GM23248 (cell line): ENCODE results near the gene LUM. TPM values are rescaled to one million over a fixed set of nuclear protein-coding genes. Genes with fewer than 3 reads are reported as not detected.

Experiments
- DNase-seq: peaks from one replicate; pipeline ENCODE4 v3.0.0-alpha.2; 2015
- H2AFZ ChIP-seq: fragments of 200-600 bp; sonication (generic); 2 replicates; pipeline ENCODE4 v1.6.1; 2016; ENCODE audit warnings: antibody characterized with exemption
- H3F3A ChIP-seq: fragments of 200-600 bp; sonication (generic); 2 replicates; pipeline ENCODE4 v1.6.1; 2016; ENCODE audit warnings: mild to moderate bottlenecking, antibody characterized with exemption, mixed run types; ENCODE audit not compliant: insufficient read depth
- H3K27ac ChIP-seq: fragments of 200-600 bp; sonication (generic); 2 replicates; pipeline ENCODE4 v1.5.1; 2016; ENCODE audit warnings: mild to moderate bottlenecking
- H3K27me3 ChIP-seq: fragments of 200-600 bp; sonication (generic); replicated peaks from 2 replicates; pipeline ENCODE4 v1.6.1; 2016; ENCODE audit warnings: mild to moderate bottlenecking; ENCODE audit not compliant: insufficient read depth
- H3K36me3 ChIP-seq: fragments of 200-600 bp; sonication (generic); 2 replicates; pipeline ENCODE4 v1.6.1; 2016; ENCODE audit warnings: low read depth, mild to moderate bottlenecking
- H3K4me1 ChIP-seq: fragments of 200-600 bp; sonication (generic); 2 replicates; pipeline ENCODE4 v1.6.1; 2016; ENCODE audit warnings: mild to moderate bottlenecking; ENCODE audit not compliant: insufficient read depth
- H3K4me2 ChIP-seq: fragments of 200-600 bp; sonication (generic); one replicate; pipeline ENCODE4 v1.6.1; 2016; ENCODE audit warnings: mild to moderate bottlenecking; ENCODE audit not compliant: unreplicated experiment
- H3K4me3 ChIP-seq: fragments of 200-600 bp; sonication (generic); 2 replicates; pipeline ENCODE4 v1.5.1; 2016; ENCODE audit warnings: mild to moderate bottlenecking
- H3K79me2 ChIP-seq: fragments of 200-600 bp; sonication (generic); 2 replicates; pipeline ENCODE4 v1.6.1; 2016; ENCODE audit warnings: mild to moderate bottlenecking; ENCODE audit not compliant: insufficient read depth
- H3K9ac ChIP-seq: fragments of 200-600 bp; sonication (generic); 2 replicates; pipeline ENCODE4 v1.6.1; 2016; ENCODE audit warnings: mild to moderate bottlenecking
- H3K9me2 ChIP-seq: fragments of 200-600 bp; sonication (generic); 2 replicates; pipeline ENCODE4 v1.6.1; 2016; ENCODE audit warnings: mixed run types, mild to moderate bottlenecking, moderate library complexity; ENCODE audit not compliant: insufficient read depth
- H3K9me3 ChIP-seq: fragments of 200-600 bp; sonication (generic); one replicate; pipeline ENCODE4 v1.6.1; 2017; ENCODE audit warnings: low read depth
- H4K20me1 ChIP-seq: fragments of 200-600 bp; sonication (generic); 2 replicates; pipeline ENCODE4 v1.6.0; 2016; ENCODE audit not compliant: insufficient read depth
- EZH2 ChIP-seq: fragments of 200-600 bp; sonication (generic); IDR thresholded peaks from 2 replicates; pipeline ENCODE4 v1.6.1; 2018; ENCODE audit warnings: antibody characterized with exemption, mild to moderate bottlenecking; ENCODE audit not compliant: insufficient read depth, poor library complexity, severe bottlenecking
- EZH2phosphoT487 ChIP-seq: fragments of 200-600 bp; sonication (generic); IDR thresholded peaks from 2 replicates; pipeline ENCODE4 v1.6.1; 2018; ENCODE audit warnings: antibody characterized with exemption, moderate library complexity, mild to moderate bottlenecking, low read depth; ENCODE audit not compliant: insufficient read depth
- WGBS, 2 experiments: methylation state at CpG; one replicate each; pipeline ENCODE4 v1.1.6; 2015 to 2017; ENCODE audit warnings: low lambda C conversion rate in 2 of 2, low coverage in 1 of 2; ENCODE audit errors: missing lambda C conversion rate in 2 of 2; 5-methylcytosine and 5-hydroxymethylcytosine counted together
- in situ Hi-C: fragments of 300-500 bp; cut with MboI; formaldehyde crosslinking; loops from 2 replicates; pipeline ENCODE4 v1.15.0; 2020
- polyA plus RNA-seq: library from polyadenylated mRNA; unstranded; fragments of >200 nt; fragmentation: Nextera tagmentation; extraction: Ambion mirVana; gene quantifications from 2 replicates; pipeline ENCODE4 v1.2.1, GENCODE V29; 2016
- total RNA-seq: library from RNA; depleted of rRNA; stranded (reverse); fragments of >200 nt; shearing (Covaris generic); gene quantifications from 2 replicates; pipeline ENCODE4 v1.2.3, GENCODE V29; 2014; rRNA removed

LUM gene
- total and polyA plus RNA-seq, 2 experiments from 2014 or later, result 573 to 584 TPM

DNA sequence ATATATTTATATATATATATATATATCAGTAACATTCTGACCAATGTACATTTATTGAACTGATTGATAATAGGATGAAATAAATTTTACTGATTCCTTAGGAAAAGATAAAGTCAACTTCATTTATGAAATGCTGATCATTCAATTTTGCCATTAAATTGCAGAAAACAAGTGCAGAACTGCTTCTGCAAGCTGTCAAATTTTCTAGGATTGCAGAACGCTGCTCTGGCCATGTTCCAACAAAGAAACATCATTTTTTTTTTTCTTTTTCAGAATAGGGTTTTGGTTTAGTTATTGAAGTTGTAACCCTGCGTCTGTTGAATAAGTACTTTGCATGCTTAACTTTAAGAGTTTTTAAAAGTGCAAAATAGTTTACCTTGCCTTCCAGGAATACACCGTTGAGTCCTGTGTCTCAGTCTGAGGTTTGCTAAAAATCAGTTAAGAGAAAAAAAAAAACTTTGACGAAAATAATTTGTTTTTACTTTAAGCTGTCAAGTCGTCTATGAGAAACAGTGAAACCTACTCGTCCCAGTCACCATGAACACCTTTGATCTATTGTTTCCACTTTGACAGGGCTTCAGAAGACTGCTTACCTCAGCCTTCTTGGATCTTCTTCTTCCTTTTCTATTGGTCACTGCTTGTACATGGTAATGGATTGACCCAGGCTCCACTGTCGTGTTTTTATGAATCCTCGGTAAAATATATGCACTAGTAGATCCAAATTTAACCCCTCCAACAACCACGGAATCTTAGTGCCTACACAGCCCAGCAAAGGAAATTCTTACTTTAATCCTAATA, 53.7 kb downstream of the LUM start, which contains the start of gene KERA:
Gene KERA (minus strand): TSS at position 657 of the 798 bp plus-strand sequence. CDS start 1,743 bp downstream, outside the sequence.
- Histone ChIP-seq H3K4me1 (peaks cover 13% of the 10 kb centered on the region), H2AFZ (no peak within 1 kb of the TSS)
- in situ Hi-C loops, result no loop called here

GRCh38 chr12:91056488-91056887, 54.8 kb downstream of the LUM start:
- Histone ChIP-seq H3K4me2 (no peak overlapping the region), H3K4me1 (peaks cover 13% of the 10 kb centered on the region), H3K27me3 (no peaks in the 10 kb centered on the region), H4K20me1 (no peaks in the 10 kb centered on the region), H3K9me3 (no peaks in the 10 kb centered on the region), H3K9me2 (no peaks in the 10 kb centered on the region), H3F3A (0 out of 2 replicates have a peak, but pooled peaks cover 8% of the 10 kb centered on the region), H3K36me3 (no peaks in the 10 kb centered on the region), H2AFZ (no peak overlapping the region), H3K27ac (no peak overlapping the region), H3K79me2 (no peaks in the 10 kb centered on the region), H3K9ac (no peak overlapping the region), H3K4me3 (no peak overlapping the region)
- no peak for TF ChIP-seq EZH2
- TF ChIP-seq EZH2phosphoT487, result no peak
- 42 to 68% methylated on average over 2 of the region's 2 CpGs for WGBS, 2 experiments
- no peak for DNase-seq
- in situ Hi-C loops, result no loop called here

More for the DNA sequence above, 53.7 kb downstream of the LUM start, which contains the start of gene KERA:
- Histone ChIP-seq H3K27me3 (no peaks in the 10 kb centered on the region), H3K9me2 (no peaks in the 10 kb centered on the region), H3K9ac (no peak within 1 kb of the TSS), H3K4me2 (no peak within 1 kb of the TSS), H3K27ac (no peak within 1 kb of the TSS), H4K20me1 (no peaks in the 10 kb centered on the region), H3K4me3 (no peak within 1 kb of the TSS), H3K79me2 (no peaks in the 10 kb centered on the region), H3K9me3 (no peaks in the 10 kb centered on the region), H3K36me3 (no peaks in the 10 kb centered on the region), H3F3A (0 out of 2 replicates have a peak, but pooled peaks cover 8% of the 10 kb centered on the region)
- WGBS, 2 experiments, result 36% methylated on average over 9 of the region's 9 CpGs
- no peak for DNase-seq
- TF ChIP-seq EZH2phosphoT487, result no peak
- no peak for TF ChIP-seq EZH2

GRCh38 chr12:91055976-91056375, 55.3 kb downstream of the LUM start:
- Histone ChIP-seq H3K4me3 (no peak overlapping the region), H3K27ac (no peak overlapping the region), H3K27me3 (no peaks in the 10 kb centered on the region), H4K20me1 (no peaks in the 10 kb centered on the region), H3K36me3 (no peaks in the 10 kb centered on the region), H3K9ac (no peak overlapping the region), H3K9me2 (no peaks in the 10 kb centered on the region), H3K9me3 (no peaks in the 10 kb centered on the region), H3K4me2 (no peak overlapping the region), H3K79me2 (no peaks in the 10 kb centered on the region), H3K4me1 (peaks cover 13% of the 10 kb centered on the region), H2AFZ (no peak overlapping the region), H3F3A (0 out of 2 replicates have a peak, but pooled peaks cover 8% of the 10 kb centered on the region)
- DNase-seq, result peak; percentile 4
- in situ Hi-C loops, result no loop called here
- TF ChIP-seq EZH2phosphoT487, result no peak
- no peak for TF ChIP-seq EZH2
- 49 to 58% methylated on average over 1 of the region's 1 CpG for whole genome bisulfite sequencing, 2 experiments

DNA sequence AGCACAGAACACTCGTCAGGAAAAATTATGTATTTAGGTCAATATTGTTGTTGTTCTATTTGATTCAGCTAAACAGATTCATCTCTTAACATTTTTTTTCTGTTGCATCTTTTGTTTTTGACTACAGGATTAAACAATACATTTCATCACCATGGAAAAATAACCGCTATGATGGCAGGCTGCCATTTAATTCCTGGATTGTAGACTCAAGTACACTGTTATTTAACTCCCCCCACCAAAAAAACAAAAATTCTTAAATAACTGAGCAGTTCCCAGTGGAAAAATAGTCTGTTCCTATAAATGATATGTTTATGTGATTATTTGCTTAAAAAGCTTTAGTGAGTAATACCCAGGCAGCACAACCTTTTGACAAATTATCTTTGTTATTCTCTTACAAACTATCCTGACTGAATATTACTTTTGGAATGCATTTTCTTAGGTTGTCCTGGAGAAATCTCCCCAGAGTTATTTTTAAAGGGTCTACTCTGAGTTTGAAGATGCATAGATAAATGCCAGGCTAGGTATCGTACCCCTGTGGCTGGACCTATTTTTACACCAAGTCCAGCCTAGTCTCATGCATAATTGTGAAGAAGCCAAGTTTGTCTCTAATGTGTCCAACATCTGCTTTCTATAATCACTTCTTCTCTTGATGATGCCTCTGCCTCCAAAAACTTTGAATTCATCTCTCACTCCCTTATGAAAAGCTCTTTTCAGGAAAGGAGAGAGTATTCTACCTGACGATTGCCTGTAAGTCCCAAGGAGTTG, 57.2 kb downstream of the LUM start:
- peak overlapping the region; percentile 32 for H3K4me2 ChIP-seq
- H2AFZ ChIP-seq, result peak overlapping the region; percentile 29
- 8 to 14% methylated on average over 4 of the region's 4 CpGs for WGBS, 2 experiments
- H3K36me3 ChIP-seq, result no peaks in the 10 kb centered on the region
- peak overlapping the region; percentile 58 for H3K27ac ChIP-seq
- TF ChIP-seq EZH2phosphoT487 (0 out of 2 replicates have a peak, but pooled peaks have one; percentile 27), EZH2 (no peak)
- H3K9me3 ChIP-seq, result no peaks in the 10 kb centered on the region
- no peaks in the 10 kb centered on the region for H3K9me2 ChIP-seq
- 0 out of 2 replicates have a peak overlapping the region, but pooled peaks have one; percentile 9 for H3K4me3 ChIP-seq
- no peaks in the 10 kb centered on the region for H3K79me2 ChIP-seq
- DNase-seq, result peak; percentile 81
- in situ Hi-C loops, result no loop called here
- no peaks in the 10 kb centered on the region for H3K27me3 ChIP-seq
- 0 out of 2 replicates have a peak, but pooled peaks cover 8% of the 10 kb centered on the region for H3F3A ChIP-seq
- H3K9ac ChIP-seq, result peak overlapping the region; percentile 51
- peaks cover 13% of the 10 kb centered on the region for H3K4me1 ChIP-seq
- H4K20me1 ChIP-seq, result no peaks in the 10 kb centered on the region

Other genes with a start within 250 kb of the LUM start
- not detected in 2 replicates for gene CCER1, start 156.3 kb downstream of the LUM start, total RNA-seq
- gene CCER1, start 156.3 kb downstream of the LUM start, polyA plus RNA-seq, result not detected in 2 replicates
- gene EPYC, start 106.5 kb downstream of the LUM start, total RNA-seq, result not detected in 2 replicates
- not detected in 2 replicates for gene EPYC, start 106.5 kb downstream of the LUM start, polyA plus RNA-seq
- not detected in 2 replicates for gene KERA, start 53.5 kb downstream of the LUM start, total RNA-seq
- not detected in 2 replicates for gene KERA, start 53.5 kb downstream of the LUM start, polyA plus RNA-seq
- gene DCN, start 71.3 kb upstream of the LUM start, total RNA-seq, result 432 and 441 TPM in 2 replicates
- gene DCN, start 71.3 kb upstream of the LUM start, polyA plus RNA-seq, result 483 and 504 TPM in 2 replicates